ENCODE results near the gene F13A1.

GRCh38 chr6:6196762-6197161, 123.7 kb downstream of the F13A1 start:
- TF ChIP-seq, protein P1, sequence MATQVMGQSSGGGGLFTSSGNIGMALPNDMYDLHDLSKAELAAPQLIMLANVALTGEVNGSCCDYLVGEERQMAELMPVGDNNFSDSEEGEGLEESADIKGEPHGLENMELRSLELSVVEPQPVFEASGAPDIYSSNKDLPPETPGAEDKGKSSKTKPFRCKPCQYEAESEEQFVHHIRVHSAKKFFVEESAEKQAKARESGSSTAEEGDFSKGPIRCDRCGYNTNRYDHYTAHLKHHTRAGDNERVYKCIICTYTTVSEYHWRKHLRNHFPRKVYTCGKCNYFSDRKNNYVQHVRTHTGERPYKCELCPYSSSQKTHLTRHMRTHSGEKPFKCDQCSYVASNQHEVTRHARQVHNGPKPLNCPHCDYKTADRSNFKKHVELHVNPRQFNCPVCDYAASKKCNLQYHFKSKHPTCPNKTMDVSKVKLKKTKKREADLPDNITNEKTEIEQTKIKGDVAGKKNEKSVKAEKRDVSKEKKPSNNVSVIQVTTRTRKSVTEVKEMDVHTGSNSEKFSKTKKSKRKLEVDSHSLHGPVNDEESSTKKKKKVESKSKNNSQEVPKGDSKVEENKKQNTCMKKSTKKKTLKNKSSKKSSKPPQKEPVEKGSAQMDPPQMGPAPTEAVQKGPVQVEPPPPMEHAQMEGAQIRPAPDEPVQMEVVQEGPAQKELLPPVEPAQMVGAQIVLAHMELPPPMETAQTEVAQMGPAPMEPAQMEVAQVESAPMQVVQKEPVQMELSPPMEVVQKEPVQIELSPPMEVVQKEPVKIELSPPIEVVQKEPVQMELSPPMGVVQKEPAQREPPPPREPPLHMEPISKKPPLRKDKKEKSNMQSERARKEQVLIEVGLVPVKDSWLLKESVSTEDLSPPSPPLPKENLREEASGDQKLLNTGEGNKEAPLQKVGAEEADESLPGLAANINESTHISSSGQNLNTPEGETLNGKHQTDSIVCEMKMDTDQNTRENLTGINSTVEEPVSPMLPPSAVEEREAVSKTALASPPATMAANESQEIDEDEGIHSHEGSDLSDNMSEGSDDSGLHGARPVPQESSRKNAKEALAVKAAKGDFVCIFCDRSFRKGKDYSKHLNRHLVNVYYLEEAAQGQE (IDR thresholded peaks at IDR 0.05; ENCODE audit: insufficient read depth in 1 of 2, low read depth in 2 of 2, low read length in 2 of 2) = no peak
- no peak for TF ChIP-seq POLR2AphosphoS5 (IDR thresholded peaks at IDR 0.05; ENCODE audit: low read depth, low read length)
- no peak for TF ChIP-seq TAF1 (IDR thresholded peaks at IDR 0.05; ENCODE audit: borderline replicate concordance, insufficient read depth, low read length)
